GM06990 (cell line): ENCODE measurements around the gene CCND3.
"Not testable (repeated sequence)": the region's sequence is repeated elsewhere in the genome, so short reads cannot be mapped to it uniquely, and the experiment has no call there.

Experiments
- DNase-seq: peaks from one replicate; pipeline ENCODE4 v3.0.0-alpha.2; 2011; ENCODE audit not compliant: insufficient read length; ENCODE audit errors: extremely low read depth
- H3K27me3 ChIP-seq: replicated peaks from 2 replicates; pipeline ENCODE4 v1.6.0; 2011; ENCODE audit warnings: low read length; ENCODE audit not compliant: control insufficient read depth, insufficient read depth
- H3K36me3 ChIP-seq: 2 replicates; pipeline ENCODE4 v1.5.1; 2011; ENCODE audit warnings: low read length; ENCODE audit not compliant: control insufficient read depth, insufficient read depth
- H3K4me3 ChIP-seq: replicated peaks from 2 replicates; pipeline ENCODE4 v1.5.1; 2011; ENCODE audit warnings: low read depth, mild to moderate bottlenecking, control low read depth, low read length
- TF ChIP-seq, protein P1 (sequence below): IDR thresholded peaks from 2 replicates; pipeline ENCODE4 v1.5.1; 2011; ENCODE audit warnings: low read length, control low read depth, mild to moderate bottlenecking, inconsistent platforms; ENCODE audit not compliant: insufficient read depth, poor library complexity, severe bottlenecking

CCND3 gene

DNA sequence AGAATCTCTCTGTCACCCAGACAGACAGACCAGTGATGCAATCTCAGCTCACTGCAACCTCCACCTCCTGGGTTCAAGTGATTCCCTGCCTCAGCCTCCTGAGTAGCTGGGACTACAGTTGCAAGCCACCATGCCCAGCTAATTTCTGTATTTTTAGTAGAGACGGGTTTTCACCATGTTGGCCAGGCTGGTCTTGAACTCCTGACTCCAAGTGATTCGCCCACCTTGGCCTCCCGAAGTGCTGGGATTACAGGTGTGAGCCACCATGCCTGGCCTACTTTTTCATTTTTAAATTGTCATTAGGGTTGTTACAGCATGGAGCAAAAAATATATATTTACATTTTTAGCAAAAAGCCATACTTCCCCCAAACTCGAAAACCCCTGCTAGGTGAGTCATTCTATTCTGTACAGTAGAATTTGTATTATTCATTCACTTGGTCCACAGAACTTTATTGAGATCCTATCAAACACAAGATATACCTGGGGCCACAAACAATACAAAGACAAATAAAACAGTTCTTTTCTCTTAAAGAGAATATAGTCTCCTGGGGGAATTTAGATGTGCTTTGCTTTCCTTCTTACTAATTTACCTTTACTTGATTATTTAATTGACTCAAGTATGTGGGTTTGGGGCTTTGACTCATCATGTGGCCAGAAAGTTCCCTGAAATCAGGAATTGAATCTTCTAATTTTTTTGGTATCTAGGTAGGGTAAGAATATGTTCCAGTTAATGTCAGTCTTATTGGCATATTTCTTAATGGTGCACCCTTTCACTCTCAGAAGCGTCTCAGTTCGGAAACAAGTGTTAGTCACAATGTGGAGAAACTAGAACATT lies 16.6 kb upstream of the CCND3 start:
- Histone ChIP-seq H3K27me3 (no peaks in the 10 kb centered on the region), H3K36me3 (no peaks in the 10 kb centered on the region), H3K4me3 (no peak overlapping the region)
- TF ChIP-seq, protein P1, sequence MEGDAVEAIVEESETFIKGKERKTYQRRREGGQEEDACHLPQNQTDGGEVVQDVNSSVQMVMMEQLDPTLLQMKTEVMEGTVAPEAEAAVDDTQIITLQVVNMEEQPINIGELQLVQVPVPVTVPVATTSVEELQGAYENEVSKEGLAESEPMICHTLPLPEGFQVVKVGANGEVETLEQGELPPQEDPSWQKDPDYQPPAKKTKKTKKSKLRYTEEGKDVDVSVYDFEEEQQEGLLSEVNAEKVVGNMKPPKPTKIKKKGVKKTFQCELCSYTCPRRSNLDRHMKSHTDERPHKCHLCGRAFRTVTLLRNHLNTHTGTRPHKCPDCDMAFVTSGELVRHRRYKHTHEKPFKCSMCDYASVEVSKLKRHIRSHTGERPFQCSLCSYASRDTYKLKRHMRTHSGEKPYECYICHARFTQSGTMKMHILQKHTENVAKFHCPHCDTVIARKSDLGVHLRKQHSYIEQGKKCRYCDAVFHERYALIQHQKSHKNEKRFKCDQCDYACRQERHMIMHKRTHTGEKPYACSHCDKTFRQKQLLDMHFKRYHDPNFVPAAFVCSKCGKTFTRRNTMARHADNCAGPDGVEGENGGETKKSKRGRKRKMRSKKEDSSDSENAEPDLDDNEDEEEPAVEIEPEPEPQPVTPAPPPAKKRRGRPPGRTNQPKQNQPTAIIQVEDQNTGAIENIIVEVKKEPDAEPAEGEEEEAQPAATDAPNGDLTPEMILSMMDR = no peak
- no peak for DNase-seq

- H3K27me3 ChIP-seq = no peaks in the 10 kb centered on the region
- TF ChIP-seq, protein P1 = no peak
- no peak for DNase-seq
- H3K36me3 ChIP-seq = no peaks in the 10 kb centered on the region
- H3K4me3 ChIP-seq = no peak overlapping the region
Measured at GRCh38 chr6:41957117-41957516, 15.5 kb upstream of the CCND3 start.

- H3K36me3 ChIP-seq = no peaks in the 10 kb centered on the region
- TF ChIP-seq, protein P1 = no peak
- no peak for DNase-seq
- H3K27me3 ChIP-seq = no peaks in the 10 kb centered on the region
- H3K4me3 ChIP-seq = no peak overlapping the region
Measured at GRCh38 chr6:41955412-41955811, 13.8 kb upstream of the CCND3 start.

- Histone ChIP-seq H3K27me3 (no peaks in the 10 kb centered on the region), H3K36me3 (no peaks in the 10 kb centered on the region), H3K4me3 (no peak overlapping the region)
- TF ChIP-seq, protein P1 = no peak
- DNase-seq = no peak
Measured at GRCh38 chr6:41954668-41955067, 13.1 kb upstream of the CCND3 start.

- no peak for DNase-seq
- no peaks in the 10 kb centered on the region for H3K27me3 ChIP-seq
- no peak overlapping the region for H3K4me3 ChIP-seq
- H3K36me3 ChIP-seq = no peaks in the 10 kb centered on the region
- TF ChIP-seq, protein P1 = no peak
Measured at GRCh38 chr6:41947581-41948220, 6.1 kb upstream of the CCND3 start.

DNA sequence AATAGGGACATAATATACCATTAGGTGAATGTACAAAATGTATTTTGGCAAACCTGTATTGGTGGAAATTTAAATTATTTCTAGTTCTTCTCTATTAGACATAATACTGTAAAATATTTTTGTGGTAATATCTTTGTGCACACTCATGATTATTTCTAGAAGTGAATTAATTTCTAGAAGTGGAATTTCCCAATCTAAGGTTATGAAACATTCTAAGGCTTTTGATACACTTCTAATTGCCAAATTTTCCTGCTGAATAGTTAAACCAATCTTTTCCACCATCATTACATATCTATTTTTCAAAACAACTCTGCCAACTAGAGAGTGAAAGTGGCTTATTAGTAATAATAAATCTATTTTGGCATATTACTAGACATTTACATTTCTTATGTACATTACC lies 1.8 kb upstream of the CCND3 start:
- no peak for DNase-seq
- Histone ChIP-seq H3K4me3 (no peak overlapping the region), H3K27me3 (no peaks in the 10 kb centered on the region), H3K36me3 (peaks cover 2% of the 10 kb centered on the region; the same call in 1 of the 2 replicates)
- TF ChIP-seq, protein P1 = no peak

DNA sequence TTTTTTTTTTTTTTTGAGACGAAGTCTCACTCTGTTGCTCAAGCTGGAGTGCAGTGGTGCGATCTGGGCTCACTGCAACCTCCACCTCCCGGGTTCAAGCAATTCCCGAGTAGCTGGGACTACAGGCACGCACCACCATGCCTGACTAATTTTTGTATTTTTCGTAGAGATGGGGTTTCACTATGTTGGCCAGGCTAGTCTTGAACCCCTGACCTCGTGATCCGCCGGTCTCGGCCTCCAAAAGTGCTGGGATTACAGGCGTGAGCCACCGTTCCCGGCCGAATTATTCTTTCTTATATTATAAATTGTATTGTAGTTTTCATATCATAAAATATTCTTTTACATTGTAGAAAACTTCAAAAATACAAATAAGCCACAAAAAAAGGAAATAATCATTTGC lies 1.3 kb upstream of the CCND3 start:
- H3K27me3 ChIP-seq, DNase-seq, H3K4me3 ChIP-seq, H3K36me3 ChIP-seq: not testable (repeated sequence)
